Stimulated activated CD4-positive, alpha-beta T cell treated with anti-CD3 and anti-CD28 coated beads, Interleukin-4, amount 100 ng/mL, for 48 hours (primary cell): ENCODE results near the gene TSPAN5.
A peak's percentile ranks its signal among the peaks of the same experiment; 100 is the strongest.

Experiments
- DNase-seq, 2 donors: peaks; one replicate each; pipeline ENCODE4 v3.0.0-alpha.2; 2020; ENCODE audit warnings: low read depth in 2 of 2

The TSPAN5 gene

DNA sequence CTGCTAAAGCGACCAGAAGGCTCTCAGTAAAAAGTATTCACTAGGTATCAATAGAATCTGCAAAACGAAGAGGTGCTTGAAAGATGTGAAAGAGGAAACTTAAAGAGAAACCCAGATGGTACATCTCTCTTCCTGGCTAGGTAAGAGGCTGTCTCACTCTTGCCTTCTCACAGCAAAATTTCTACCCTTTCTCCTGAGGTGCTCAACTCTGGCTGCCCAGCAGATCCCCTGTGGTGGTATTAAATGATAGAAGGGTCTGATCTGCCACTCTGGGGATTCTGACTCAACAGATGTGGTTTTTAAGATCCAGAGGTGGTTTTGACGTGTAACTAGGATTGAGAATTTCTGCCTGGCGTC is 14.9 kb upstream of the TSPAN5 start:
- no peak for DNase-seq

DNA sequence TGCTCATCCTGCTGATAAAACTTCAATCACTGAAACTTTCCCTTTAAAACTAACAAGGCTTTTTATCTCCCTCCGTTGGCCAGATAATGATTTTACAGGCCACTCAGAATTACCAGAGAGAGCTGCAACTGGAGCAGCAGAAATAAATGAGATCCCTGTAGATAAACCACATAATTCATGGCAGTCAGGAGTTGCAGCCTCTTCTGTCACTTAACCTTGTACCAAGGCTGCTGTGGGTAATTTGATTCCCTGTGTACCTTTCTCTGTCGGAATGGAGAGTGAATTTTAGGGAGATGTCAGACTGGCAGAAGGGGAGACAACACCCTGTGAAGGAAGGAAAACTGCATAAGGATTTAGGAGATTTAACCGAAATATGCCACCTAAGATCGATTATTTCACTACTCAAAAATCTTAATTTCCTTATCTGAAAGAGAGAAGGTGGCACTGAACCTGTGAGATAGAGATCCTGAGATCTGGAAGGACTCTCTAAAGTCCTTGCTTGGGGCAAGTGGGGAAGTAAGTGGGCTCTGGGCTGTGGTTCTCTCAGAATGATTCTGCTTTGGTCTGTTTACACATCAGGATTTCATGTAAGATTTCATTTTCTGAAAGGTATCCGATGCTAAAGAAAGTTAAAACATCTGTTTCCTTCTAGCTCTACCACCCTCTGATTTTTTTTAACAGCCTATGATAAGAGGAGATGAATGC is 14.3 kb upstream of the TSPAN5 start:
- no peak for DNase-seq

DNA sequence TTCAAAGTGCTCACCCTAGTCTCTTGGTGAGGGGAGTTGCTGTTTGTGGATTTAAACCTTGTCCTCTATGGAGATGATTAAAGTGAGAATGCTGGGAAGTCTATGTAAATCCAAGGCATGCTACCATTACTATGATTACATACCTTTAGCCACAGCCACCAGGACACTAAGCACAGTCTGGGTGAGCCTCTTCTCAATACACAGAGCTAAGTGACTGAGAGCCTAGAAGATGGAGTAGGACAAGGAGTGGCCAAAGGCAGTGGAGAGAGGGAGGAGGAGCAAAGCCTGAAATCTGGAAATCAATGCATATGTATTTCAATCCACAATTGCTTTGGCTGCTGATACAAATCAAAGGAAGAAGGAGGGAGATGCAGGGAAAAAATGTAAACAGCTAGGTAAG is 12.7 kb upstream of the TSPAN5 start:
- DNase-seq: no peak

DNA sequence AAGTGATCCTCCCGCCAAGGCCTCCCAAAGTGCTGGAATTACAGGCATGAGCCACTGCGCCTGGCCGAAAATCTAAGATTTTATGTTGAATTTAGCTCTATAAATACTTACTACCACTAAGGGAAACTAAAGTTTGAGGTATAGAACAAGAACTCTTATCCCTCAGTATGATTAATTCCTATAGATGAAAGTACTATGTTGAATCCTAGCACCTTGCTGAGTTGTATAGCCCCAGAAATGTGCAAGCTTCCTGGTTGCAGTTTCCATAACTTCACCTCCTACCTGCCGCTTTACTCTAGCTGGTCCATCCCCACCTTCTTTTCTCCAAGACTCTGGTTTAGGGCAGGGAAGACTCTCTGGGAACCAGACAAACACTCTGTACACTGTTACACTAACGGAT is 11.8 kb upstream of the TSPAN5 start:
- no peak for DNase-seq

DNA sequence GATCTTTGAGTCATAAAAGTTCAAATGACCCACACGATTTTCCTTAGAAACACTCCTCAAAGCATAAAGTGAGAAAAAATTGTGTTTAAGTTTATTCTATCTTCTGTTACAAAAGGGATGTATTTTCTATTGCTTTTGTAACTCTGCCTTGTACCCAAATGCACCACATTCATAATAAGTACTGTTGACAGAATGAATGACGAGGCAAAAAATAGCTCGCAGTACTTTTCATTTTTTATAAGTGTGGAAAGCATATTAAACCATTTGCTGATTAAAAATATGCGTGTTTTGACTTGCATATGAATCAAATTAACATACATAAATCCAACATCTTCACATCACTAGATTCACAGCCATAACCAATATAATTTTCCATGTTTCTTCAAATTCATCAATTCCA is 11.2 kb upstream of the TSPAN5 start:
- no peak for DNase-seq

DNA sequence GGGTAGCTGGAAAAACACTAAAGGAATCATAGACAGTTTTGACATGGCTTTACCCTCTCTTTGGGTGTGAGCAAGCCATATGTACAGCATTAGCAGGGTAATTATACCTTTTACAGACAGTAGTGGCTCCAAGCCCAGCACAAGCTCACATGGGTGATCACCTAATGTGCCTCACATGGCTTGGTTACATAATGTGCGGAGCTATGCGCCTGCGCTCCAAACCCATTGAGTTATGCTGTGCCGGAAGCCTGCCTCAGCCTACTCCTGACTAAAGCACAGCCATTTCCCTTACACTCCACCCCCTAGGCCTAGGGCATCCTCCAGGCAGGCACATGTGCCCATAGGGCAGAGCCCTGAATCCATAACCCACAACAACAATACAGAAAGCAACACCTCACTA is 6.5 kb upstream of the TSPAN5 start:
- no peak for DNase-seq

DNA sequence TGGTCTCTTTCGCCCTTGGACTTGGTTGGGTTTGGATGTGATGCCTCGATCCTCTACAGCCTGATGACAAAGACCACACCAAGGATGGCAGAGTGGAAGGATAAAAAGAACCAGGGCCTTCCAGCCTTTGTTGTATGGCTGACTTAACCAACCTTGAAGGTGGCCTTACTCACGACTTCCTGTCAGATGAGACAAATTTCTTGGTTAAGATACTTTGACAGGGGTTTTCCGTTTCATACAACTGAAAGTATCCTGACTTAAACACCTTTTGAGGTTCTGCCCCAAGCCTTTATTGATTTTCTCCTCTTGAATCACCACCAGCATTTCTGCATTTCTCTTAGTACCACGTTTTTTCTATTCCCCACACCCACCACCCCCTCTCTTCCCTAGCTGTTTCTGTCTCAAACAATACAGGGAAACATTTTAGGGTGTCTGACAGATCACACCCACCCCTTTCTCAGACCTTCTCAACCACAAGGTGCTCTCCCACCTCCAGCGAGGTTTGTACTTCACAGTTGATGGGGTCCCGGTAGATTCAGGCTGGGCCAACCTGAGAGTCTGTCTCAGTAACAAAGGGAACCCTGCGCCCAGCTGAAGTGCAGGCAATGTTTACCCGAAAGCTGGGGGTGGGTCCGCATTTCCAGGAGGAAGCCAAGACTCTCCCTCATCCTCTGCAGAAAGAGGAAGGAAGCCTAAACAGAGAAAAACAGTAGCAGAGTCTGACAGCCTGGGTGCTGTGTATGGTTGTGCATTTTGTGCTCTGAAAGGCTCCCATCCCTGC is 5.0 kb upstream of the TSPAN5 start:
- peak; percentile 39 to 67 for DNase-seq

- no peak for DNase-seq
These were observed 4.3 kb upstream of the TSPAN5 start for GRCh38 chr4:98662626-98663225.

DNA sequence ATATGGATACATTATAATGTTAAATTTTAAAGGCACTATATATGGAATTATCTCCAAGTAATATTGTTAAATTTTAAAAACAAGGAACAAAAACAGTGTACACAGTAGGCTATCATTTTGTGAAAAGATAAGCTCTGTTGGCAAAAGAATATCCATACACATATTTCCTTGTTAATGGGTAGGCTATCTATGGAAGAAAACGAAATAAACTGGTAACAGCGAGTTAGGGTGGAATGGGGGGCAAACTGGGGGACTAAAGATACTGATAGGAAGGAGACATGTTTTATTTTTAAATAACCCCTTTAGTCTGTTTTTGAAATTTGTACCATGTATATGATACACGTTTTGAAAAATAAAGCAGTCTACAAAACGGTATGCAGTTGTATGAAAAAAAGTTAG is 3.6 kb upstream of the TSPAN5 start:
- no peak for DNase-seq

- no peak for DNase-seq
These were observed 3.1 kb upstream of the TSPAN5 start for GRCh38 chr4:98661371-98662054.

- DNase-seq: no peak
These were observed 1.5 kb upstream of the TSPAN5 start for GRCh38 chr4:98659741-98660462.

DNA sequence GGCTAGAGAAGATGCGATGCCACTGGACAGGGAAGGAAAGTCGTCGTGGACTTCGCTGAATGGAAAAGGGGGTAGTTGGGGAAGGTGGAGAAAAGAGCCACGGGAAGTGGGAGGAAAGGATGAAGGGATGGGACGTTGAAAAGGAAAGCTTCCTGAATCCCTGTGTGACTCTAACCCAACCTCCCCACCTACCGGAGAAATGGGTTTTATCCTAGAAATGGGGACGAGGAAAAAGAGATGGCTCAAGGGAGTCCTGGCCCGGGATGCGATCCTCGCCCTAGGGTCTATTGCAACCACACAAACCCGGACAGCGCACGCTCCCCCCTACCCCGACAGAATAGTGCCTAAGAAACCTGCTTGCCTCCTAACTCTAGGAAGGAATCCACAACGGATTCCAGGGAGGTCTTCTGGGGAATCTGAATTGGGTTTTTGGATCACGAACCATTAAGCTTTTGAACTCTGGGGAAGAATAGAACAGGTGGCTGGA is 738 bp upstream of the TSPAN5 start:
- DNase-seq: no peak

- DNase-seq: peak; percentile 26 to 33
These were observed 702 bp downstream of the TSPAN5 start for GRCh38 chr4:98657531-98658286.

GRCh38 chr4:98656886-98657285 is 1.5 kb downstream of the TSPAN5 start:
- DNase-seq: no peak

- DNase-seq: no peak
These were observed 2.0 kb downstream of the TSPAN5 start for GRCh38 chr4:98656443-98656842.

DNA sequence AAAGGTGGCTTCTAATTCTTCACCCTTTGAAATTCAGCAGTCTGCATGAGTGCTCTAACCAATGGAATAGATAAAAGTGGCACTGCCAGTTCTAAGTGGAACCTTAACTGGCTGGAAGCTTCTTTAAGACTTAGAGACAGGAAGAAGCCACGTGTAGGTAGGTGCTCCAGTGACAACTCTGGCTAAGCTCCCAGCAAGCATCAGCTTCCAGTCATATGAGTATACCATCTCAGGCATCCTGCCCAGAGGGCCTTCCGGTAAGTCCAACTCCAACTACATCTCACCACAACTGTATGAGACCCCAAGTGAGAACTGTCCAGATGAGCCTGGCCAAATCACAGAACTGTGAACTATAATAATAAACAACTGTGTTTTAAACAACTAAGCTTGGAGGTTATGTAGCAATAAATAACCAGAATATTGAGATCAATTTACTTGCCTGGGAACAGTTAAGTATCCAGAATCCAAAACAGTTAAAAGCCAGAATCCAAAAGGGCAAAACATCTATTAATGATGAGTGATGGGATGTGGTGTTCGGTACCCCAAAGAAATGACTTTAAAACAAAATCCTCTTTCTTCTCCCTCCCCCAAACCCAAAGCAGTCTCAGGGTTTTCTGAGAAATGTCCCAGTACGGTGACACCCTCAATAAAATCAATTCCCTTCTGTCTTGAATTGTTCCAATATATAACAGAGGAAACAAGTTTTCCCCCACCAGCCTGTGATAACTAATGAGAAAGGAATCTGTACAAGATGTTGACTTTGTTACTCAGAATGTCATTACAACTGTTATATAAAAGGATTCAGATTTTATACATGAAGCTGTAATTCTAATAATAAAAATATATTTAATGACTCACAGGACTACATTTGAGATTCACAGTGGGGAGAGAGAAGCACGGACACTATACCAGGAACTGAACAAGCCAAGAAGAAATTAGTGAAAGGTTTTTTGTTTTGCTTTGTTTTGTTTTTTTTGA is 4.2 kb downstream of the TSPAN5 start:
- DNase-seq: no peak

GRCh38 chr4:98652996-98653395 is 5.4 kb downstream of the TSPAN5 start:
- no peak for DNase-seq

- no peak for DNase-seq
These were observed 9.8 kb downstream of the TSPAN5 start for GRCh38 chr4:98648602-98649001.

GRCh38 chr4:98646422-98646821 is 12.0 kb downstream of the TSPAN5 start:
- DNase-seq: no peak

DNA sequence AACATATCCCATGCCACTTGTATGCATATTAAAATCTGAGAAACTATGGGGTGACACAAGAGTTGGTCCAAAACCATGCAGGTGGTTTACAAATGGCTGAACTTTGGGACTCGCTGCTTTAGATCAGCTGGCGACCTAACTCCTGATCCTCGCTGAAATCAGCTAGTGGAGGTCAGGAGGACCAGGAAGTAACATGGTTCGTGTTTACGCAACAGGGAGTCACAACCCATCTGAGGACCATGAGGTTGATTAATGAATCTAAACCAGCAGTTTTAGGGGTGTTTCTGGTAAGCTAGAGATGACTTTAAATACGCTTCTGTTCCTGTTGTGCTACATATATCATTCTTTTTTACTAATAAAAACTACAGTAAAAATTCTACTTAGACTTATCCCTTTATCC is 12.9 kb downstream of the TSPAN5 start:
- no peak for DNase-seq
